Activated CD4-positive, alpha-beta T cell treated with anti-CD3 and anti-CD28 coated beads for 4 hours (primary cell): Measurements from ENCODE around the gene FAM149A.

Experiments
- DNase-seq, 2 donors: peaks; one replicate each; pipeline ENCODE4 v3.0.0-alpha.2; 2020

The FAM149A gene

GRCh38 chr4:186204103-186204559, 99.6 kb downstream of the FAM149A start:
- DNase-seq = no peak

GRCh38 chr4:186204686-186205085, 100.2 kb downstream of the FAM149A start:
- no peak for DNase-seq

GRCh38 chr4:186205156-186205555, 100.7 kb downstream of the FAM149A start:
- no peak for DNase-seq

- no peak for DNase-seq
Measured at GRCh38 chr4:186216465-186217024, 112.0 kb downstream of the FAM149A start.

GRCh38 chr4:186217733-186218293, 113.3 kb downstream of the FAM149A start:
- no peak for DNase-seq

- DNase-seq = no peak
Measured at GRCh38 chr4:186221624-186222023, 117.1 kb downstream of the FAM149A start.
